Pancreas (tissue), 10 donors: ENCODE data around the gene DECR2. TPM values are rescaled to one million over a fixed set of nuclear protein-coding genes. Genes with fewer than 3 reads are reported as not detected.

Experiments
- ATAC-seq, 4 donors: fragments of 200-7000 bp; cut with Tn5 transposase; one replicate each; pipeline versions ENCODE4 v1.8.0 to v1.9.1; 2020; ENCODE audit warnings: mild to moderate bottlenecking in 4 of 4, moderate library complexity in 4 of 4
- DNase-seq, 6 donors: peaks; one replicate each; pipeline ENCODE4 v3.0.0-alpha.2; 2020
- FAIRE-seq: peaks from 2 replicates; lab custom pipeline; 2012; peaks lifted over from hg19 to GRCh38; lab: Jason Lieb, UNC
- H3K27ac ChIP-seq, 4 donors: fragments of 200-600 bp; sonication (generic); 1 replicate in 3 of 4; 2 replicates in 1 of 4; pipeline versions ENCODE4 v1.5.0 to v1.8.0; 2020
- H3K27me3 ChIP-seq, 4 donors: fragments of 200-600 bp; one replicate each; pipeline ENCODE4 v1.8.0; 2021
- H3K36me3 ChIP-seq, 3 donors: fragments of 200-600 bp; sonication (generic) in 1 of 3; one replicate each; pipeline versions ENCODE4 v1.5.0 to v1.8.0; 2020 to 2021
- H3K4me1 ChIP-seq, 3 donors: fragments of 200-600 bp; one replicate each; pipeline ENCODE4 v1.8.0; 2021
- H3K4me3 ChIP-seq, 4 donors: fragments of 200-600 bp; sonication (generic) in 2 of 4; one replicate each; pipeline versions ENCODE4 v1.5.0 to v1.8.0; 2020 to 2021
- H3K9me3 ChIP-seq, 4 donors: fragments of 200-600 bp; one replicate each; pipeline ENCODE4 v1.8.0; 2021
- CTCF ChIP-seq, 4 donors: fragments of 200-600 bp; sonication (generic) in 3 of 4; IDR thresholded peaks; one replicate each; pipeline versions ENCODE4 v1.5.0 to v1.8.0; 2021; ENCODE audit warnings: antibody characterized with exemption in 4 of 4
- WGBS, 2 donors: extraction: QIAGEN DNeasy Blood & Tissue Kit; methylation state at CpG; one replicate each; pipeline ENCODE4 v1.1.7; 2013; 5-methylcytosine and 5-hydroxymethylcytosine counted together
- intact Hi-C, 3 donors: fragments of 100-400 bp; cut with DNase I; formaldehyde crosslinking; loops; one replicate each; pipeline versions ENCODE4 v1.11.1 to v1.14.2; 2022
- polyA plus RNA-seq, 2 donors: library from polyadenylated mRNA; stranded (reverse); fragments of 200-250 nt; gene quantifications; one replicate each; pipeline ENCODE4 v1.2.3, GENCODE V29; 2013
- total RNA-seq, 6 donors: library from RNA; stranded (reverse); fragmentation: NEBNext Ultra II Directional in 4 of 6; extraction: Animal tissue kit (Norgen Biotek cat#: 25700) in 4 of 6; gene quantifications; one replicate each; pipeline versions ENCODE4 v1.2.1 to v1.2.4, GENCODE V29; 2021 to 2023
- donor health status: healthy with polysubstance abuse.
- donor health status: DM: no; HTN: no; CAD: no; lungs with moderate emphysema.
- donor health status: DM: no; HTN: no; CAD: no.
- donor health status: control.
- donor health status: control.
- donor health status: Bipolar disorder and iron deficiency.
- donor health status: DM: yes; HTN: yes; CAD: no.
- donor health status: DM: no; HTN: no; CAD: no.
- donor health status: DM: no; HTN: no; CAD: no.
- donor health status: DM: yes; HTN: yes; CAD: no.

The DECR2 gene
- total RNA-seq (10 to 100 TPM in 5 of 6 donors, 1 to 10 TPM in 1; 9.2 to 21.4 (median 15.6) TPM), polyA plus RNA-seq (10 to 100 TPM; 48.8 to 68.0 TPM)

GRCh38 chr16:401468-402348 lies at the start of gene DECR2:
TSS of gene DECR2 (plus strand) at chr16:401885. CDS start at chr16:401964, 79 bp downstream.
- Histone ChIP-seq H3K9me3 (no peaks in the 10 kb centered on the region), H3K27me3 (no peaks in the 10 kb centered on the region), H3K4me1 (peaks cover 0 to 7% (median 2%) of the 10 kb centered on the region in 3 donors), H3K27ac (peak within 1 kb of the TSS; percentile 78 to 90 (median 88)), H3K4me3 (peak within 1 kb of the TSS; percentile 42 to 96 (median 66)), H3K36me3 (no peaks in the 10 kb centered on the region)
- 0 to 1% methylated on average over 44 to 91 of the region's 91 CpGs for WGBS, 2 donors
- no peak for TF ChIP-seq CTCF (IDR thresholded peaks at IDR 0.05)
- DNase-seq (peak; percentile 94 to 100 (median 98)), ATAC-seq (peak; percentile 86 to 93 (median 90)), FAIRE-seq (no peak)
- intact Hi-C loops, result no loop called here

- DNase-seq, result peak; percentile 100
- 1 to 3% methylated on average over 36 to 113 of the region's 113 CpGs for WGBS, 2 donors
- intact Hi-C loops, result no loop called here
- Histone ChIP-seq H3K27me3 (no peaks in the 10 kb centered on the region), H3K9me3 (no peaks in the 10 kb centered on the region), H3K36me3 (no peaks in the 10 kb centered on the region), H3K4me1 (peaks cover 0 to 6% (median 4%) of the 10 kb centered on the region in 3 donors), H3K27ac (peak within 1 kb of the TSS; percentile 24 to 63 (median 28)), H3K4me3 (peak within 1 kb of the TSS; percentile 35 to 75 (median 60))
- peak; percentile 90 to 97 (median 93) for ATAC-seq
- peak in 3 of 4 donors; percentile 28 to 44 (median 37) for TF ChIP-seq CTCF (IDR thresholded peaks at IDR 0.05)
- no peak for FAIRE-seq
Observed at GRCh38 chr16:352547-353403, 48.9 kb upstream of the DECR2 start, which contains the start of gene AXIN1. TSS of gene AXIN1 (minus strand) at chr16:352723. CDS start at chr16:347025, 5,698 bp downstream.

- Histone ChIP-seq H3K4me1 (peaks cover 0 to 6% (median 4%) of the 10 kb centered on the region in 3 donors), H3K9me3 (no peaks in the 10 kb centered on the region), H3K36me3 (no peaks in the 10 kb centered on the region), H3K27ac (peak overlapping the region; percentile 24 to 63 (median 28)), H3K4me3 (peak overlapping the region; percentile 19 to 53 (median 37)), H3K27me3 (no peaks in the 10 kb centered on the region)
- intact Hi-C loops, result no loop called here
- no peak for ATAC-seq
- 59% methylated on average over 20 to 25 of the region's 25 CpGs for WGBS, 2 donors
- TF ChIP-seq CTCF (IDR thresholded peaks at IDR 0.05), result no peak
- peak in 5 of 6 donors; percentile 37 to 89 (median 62) for DNase-seq
- no peak for FAIRE-seq
Observed at GRCh38 chr16:353404-354290, 48.0 kb upstream of the DECR2 start.

- WGBS, 2 donors, result 87% methylated on average over 12 of the region's 12 CpGs
- DNase-seq (peak in 4 of 6 donors; percentile 30 to 78 (median 62)), FAIRE-seq (no peak), ATAC-seq (no peak)
- no peaks in the 10 kb centered on the region for H3K9me3 ChIP-seq
- H3K4me3 ChIP-seq, result no peak overlapping the region
- TF ChIP-seq CTCF (IDR thresholded peaks at IDR 0.05), result no peak
- intact Hi-C loops, result no loop called here
- H3K27me3 ChIP-seq, result no peaks in the 10 kb centered on the region
- no peaks in the 10 kb centered on the region for H3K36me3 ChIP-seq
- no peak overlapping the region for H3K27ac ChIP-seq
- H3K4me1 ChIP-seq, result peaks cover 0 to 6% (median 4%) of the 10 kb centered on the region in 3 donors
Observed at GRCh38 chr16:354291-354881, 47.3 kb upstream of the DECR2 start.
